Measurements from ENCODE around the gene SPOCK1.

DNA sequence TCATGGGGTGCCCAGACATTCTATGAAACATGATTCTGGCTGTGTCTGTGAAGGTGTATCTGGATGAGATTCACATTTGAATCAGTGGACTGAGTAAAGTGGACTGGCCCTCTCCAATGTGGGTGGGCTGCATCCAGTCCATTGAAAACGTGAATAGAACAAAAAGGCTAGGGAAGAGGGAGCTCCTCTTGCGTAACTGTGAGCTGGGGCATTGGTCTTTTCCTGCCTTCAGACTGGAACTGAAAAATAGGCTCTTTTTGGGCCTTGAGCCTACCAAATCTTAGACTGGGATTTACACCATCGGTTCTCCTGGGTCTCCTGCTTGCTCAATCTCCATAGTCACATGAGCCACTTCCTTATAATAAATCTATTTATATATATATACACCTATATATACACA lies 170.1 kb downstream of the SPOCK1 start:
- TF ChIP-seq, protein P1, sequence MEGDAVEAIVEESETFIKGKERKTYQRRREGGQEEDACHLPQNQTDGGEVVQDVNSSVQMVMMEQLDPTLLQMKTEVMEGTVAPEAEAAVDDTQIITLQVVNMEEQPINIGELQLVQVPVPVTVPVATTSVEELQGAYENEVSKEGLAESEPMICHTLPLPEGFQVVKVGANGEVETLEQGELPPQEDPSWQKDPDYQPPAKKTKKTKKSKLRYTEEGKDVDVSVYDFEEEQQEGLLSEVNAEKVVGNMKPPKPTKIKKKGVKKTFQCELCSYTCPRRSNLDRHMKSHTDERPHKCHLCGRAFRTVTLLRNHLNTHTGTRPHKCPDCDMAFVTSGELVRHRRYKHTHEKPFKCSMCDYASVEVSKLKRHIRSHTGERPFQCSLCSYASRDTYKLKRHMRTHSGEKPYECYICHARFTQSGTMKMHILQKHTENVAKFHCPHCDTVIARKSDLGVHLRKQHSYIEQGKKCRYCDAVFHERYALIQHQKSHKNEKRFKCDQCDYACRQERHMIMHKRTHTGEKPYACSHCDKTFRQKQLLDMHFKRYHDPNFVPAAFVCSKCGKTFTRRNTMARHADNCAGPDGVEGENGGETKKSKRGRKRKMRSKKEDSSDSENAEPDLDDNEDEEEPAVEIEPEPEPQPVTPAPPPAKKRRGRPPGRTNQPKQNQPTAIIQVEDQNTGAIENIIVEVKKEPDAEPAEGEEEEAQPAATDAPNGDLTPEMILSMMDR (IDR thresholded peaks at IDR 0.05): no peak
- no peak for TF ChIP-seq POLR2A (IDR thresholded peaks at IDR 0.05)

Data from Peyer's patch (tissue), 4 donors.